ENCODE results near the gene APBA2.

The APBA2 gene

GRCh38 chr15:28979208-28979841 is 93.6 kb downstream of the APBA2 start:
- Histone ChIP-seq H3F3A (ENCODE audit: insufficient read depth, low read length) (no peaks in the 10 kb centered on the region), H3K9me2 (ENCODE audit: low read depth, low read length) (no peaks in the 10 kb centered on the region), H3K36me3 (ENCODE audit: insufficient read depth, low read length) (no peaks in the 10 kb centered on the region), H3K9me3 (ENCODE audit: low read length) (no peaks in the 10 kb centered on the region), H3K27me3 (ENCODE audit: insufficient read depth, low read length) (no peaks in the 10 kb centered on the region), H3K27ac (ENCODE audit: low read depth, low read length, poor library complexity, severe bottlenecking) (no peak overlapping the region), H4K20me1 (ENCODE audit: insufficient read depth, low read length) (no peaks in the 10 kb centered on the region), H3K4me1 (ENCODE audit: insufficient read depth, low read length, severe bottlenecking) (no peaks in the 10 kb centered on the region), H3K9ac (ENCODE audit: low read length) (no peak overlapping the region), H3K4me2 (ENCODE audit: low read length) (no peak overlapping the region), H2AFZ (ENCODE audit: low read length) (no peak overlapping the region), H3K79me2 (ENCODE audit: insufficient read depth, low read length) (no peaks in the 10 kb centered on the region), H3K4me3 (ENCODE audit: low read depth, low read length, poor library complexity, severe bottlenecking) (no peak overlapping the region)
- TF ChIP-seq, protein P1, sequence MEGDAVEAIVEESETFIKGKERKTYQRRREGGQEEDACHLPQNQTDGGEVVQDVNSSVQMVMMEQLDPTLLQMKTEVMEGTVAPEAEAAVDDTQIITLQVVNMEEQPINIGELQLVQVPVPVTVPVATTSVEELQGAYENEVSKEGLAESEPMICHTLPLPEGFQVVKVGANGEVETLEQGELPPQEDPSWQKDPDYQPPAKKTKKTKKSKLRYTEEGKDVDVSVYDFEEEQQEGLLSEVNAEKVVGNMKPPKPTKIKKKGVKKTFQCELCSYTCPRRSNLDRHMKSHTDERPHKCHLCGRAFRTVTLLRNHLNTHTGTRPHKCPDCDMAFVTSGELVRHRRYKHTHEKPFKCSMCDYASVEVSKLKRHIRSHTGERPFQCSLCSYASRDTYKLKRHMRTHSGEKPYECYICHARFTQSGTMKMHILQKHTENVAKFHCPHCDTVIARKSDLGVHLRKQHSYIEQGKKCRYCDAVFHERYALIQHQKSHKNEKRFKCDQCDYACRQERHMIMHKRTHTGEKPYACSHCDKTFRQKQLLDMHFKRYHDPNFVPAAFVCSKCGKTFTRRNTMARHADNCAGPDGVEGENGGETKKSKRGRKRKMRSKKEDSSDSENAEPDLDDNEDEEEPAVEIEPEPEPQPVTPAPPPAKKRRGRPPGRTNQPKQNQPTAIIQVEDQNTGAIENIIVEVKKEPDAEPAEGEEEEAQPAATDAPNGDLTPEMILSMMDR (IDR thresholded peaks at IDR 0.05; ENCODE audit: low read length), result no peak
- no peak for TF ChIP-seq EZH2 (IDR thresholded peaks at IDR 0.05; ENCODE audit: borderline replicate concordance, low read length)

DNA sequence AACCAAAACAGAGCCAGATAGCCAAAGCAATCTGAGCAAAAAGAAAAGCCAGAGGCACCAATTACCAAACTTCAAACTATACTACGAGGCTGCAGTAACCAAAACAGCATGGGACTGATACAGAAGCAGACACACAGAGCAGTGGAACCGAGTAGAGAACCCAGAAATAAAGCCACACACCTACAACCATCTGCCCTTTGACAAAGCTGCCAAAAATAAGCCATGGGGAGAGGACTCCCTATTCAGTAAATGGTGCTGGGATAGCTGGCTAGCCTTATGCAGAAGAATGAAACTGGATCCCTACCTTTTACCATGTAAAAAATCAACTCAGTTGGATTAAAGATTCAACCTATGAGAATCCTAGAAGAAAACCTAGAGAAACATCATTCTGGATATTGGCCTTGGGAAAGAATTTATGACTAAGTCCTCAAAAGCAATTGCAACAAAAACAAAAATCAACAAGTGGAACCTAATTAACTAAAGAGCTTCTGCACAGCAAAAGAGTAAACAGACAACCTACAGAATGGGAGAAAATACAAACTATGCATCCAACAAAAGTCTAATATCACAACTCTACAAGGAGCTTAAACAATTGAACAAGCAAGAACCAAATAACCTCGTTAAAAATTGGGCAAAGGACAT is 95.1 kb downstream of the APBA2 start:
- no peak overlapping the region for H2AFZ ChIP-seq (ENCODE audit: low read length)
- no peak overlapping the region for H3K4me3 ChIP-seq (ENCODE audit: low read depth, low read length, poor library complexity, severe bottlenecking)
- no peaks in the 10 kb centered on the region for H4K20me1 ChIP-seq (ENCODE audit: insufficient read depth, low read length)
- H3K27ac ChIP-seq (ENCODE audit: low read depth, low read length, poor library complexity, severe bottlenecking), result no peak overlapping the region
- H3K27me3 ChIP-seq (ENCODE audit: insufficient read depth, low read length), result no peaks in the 10 kb centered on the region
- no peaks in the 10 kb centered on the region for H3K9me2 ChIP-seq (ENCODE audit: low read depth, low read length)
- TF ChIP-seq EZH2 (IDR thresholded peaks at IDR 0.05; ENCODE audit: borderline replicate concordance, low read length), result no peak
- TF ChIP-seq, protein P1 (IDR thresholded peaks at IDR 0.05; ENCODE audit: low read length), result no peak
- H3K79me2 ChIP-seq (ENCODE audit: insufficient read depth, low read length), result no peaks in the 10 kb centered on the region
- no peak overlapping the region for H3K4me2 ChIP-seq (ENCODE audit: low read length)
- no peaks in the 10 kb centered on the region for H3K9me3 ChIP-seq (ENCODE audit: low read length)
- no peaks in the 10 kb centered on the region for H3K4me1 ChIP-seq (ENCODE audit: insufficient read depth, low read length, severe bottlenecking)
- no peaks in the 10 kb centered on the region for H3K36me3 ChIP-seq (ENCODE audit: insufficient read depth, low read length)
- no peak overlapping the region for H3K9ac ChIP-seq (ENCODE audit: low read length)
- H3F3A ChIP-seq (ENCODE audit: insufficient read depth, low read length), result no peaks in the 10 kb centered on the region

- Histone ChIP-seq H3K79me2 (ENCODE audit: insufficient read depth, low read length) (no peaks in the 10 kb centered on the region), H3F3A (ENCODE audit: insufficient read depth, low read length) (no peaks in the 10 kb centered on the region), H3K9me3 (ENCODE audit: low read length) (no peaks in the 10 kb centered on the region)
These were observed 95.6 kb downstream of the APBA2 start for GRCh38 chr15:28981351-28981720.

More at GRCh38 chr15:28981351-28981720, 95.6 kb downstream of the APBA2 start:
- H3K4me1 ChIP-seq (ENCODE audit: insufficient read depth, low read length, severe bottlenecking), result no peaks in the 10 kb centered on the region
- TF ChIP-seq EZH2 (IDR thresholded peaks at IDR 0.05; ENCODE audit: borderline replicate concordance, low read length), result no peak
- TF ChIP-seq, protein P1 (IDR thresholded peaks at IDR 0.05; ENCODE audit: low read length), result no peak
- H3K4me2 ChIP-seq (ENCODE audit: low read length), result no peak overlapping the region
- no peak overlapping the region for H2AFZ ChIP-seq (ENCODE audit: low read length)
- no peak overlapping the region for H3K9ac ChIP-seq (ENCODE audit: low read length)
- no peak overlapping the region for H3K4me3 ChIP-seq (ENCODE audit: low read depth, low read length, poor library complexity, severe bottlenecking)
- H4K20me1 ChIP-seq (ENCODE audit: insufficient read depth, low read length), result no peaks in the 10 kb centered on the region
- H3K27ac ChIP-seq (ENCODE audit: low read depth, low read length, poor library complexity, severe bottlenecking), result no peak overlapping the region
- no peaks in the 10 kb centered on the region for H3K9me2 ChIP-seq (ENCODE audit: low read depth, low read length)
- H3K27me3 ChIP-seq (ENCODE audit: insufficient read depth, low read length), result no peaks in the 10 kb centered on the region
- no peaks in the 10 kb centered on the region for H3K36me3 ChIP-seq (ENCODE audit: insufficient read depth, low read length)

Data from OCI-LY1 (cell line).